ENCODE data around the gene EXOSC5. TPM values are rescaled to one million over a fixed set of nuclear protein-coding genes. Genes with fewer than 3 reads are reported as not detected.

The EXOSC5 gene
- polyA plus RNA-seq, 1 of the 3 experiments (the other 2 are of a cell fraction) = 74.1 TPM

DNA sequence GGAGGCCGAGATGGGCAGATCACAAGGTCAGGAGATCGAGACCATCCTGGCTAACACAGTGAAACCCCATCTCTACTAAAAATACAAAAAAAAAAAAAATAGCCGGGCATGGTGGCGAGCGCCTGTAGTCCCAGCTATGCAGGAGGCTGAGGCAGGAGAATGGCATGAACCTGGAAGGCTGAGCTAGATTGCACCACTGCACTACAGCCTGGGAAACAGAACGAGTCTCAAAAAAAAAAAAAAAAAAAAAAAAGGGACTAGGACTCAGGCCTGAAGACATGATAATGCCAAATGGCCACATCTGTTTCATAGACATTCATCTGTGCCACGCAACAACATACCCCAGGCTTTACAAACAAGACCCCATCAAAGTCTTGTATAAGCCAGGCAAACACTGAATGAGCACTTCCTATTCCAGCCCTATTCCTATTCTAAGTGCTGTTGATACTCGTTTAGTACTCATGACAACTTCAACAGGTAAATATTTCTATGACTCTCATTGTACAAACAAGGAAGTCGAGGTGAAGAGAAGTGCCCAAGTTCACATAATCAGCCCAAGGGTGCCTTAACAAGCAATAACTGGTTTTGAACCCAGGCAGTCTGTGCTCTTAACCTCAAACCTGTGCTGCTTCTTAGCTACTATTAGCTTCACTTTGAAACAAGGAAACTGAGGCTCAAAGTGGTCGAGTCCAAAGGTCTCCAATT, 34.9 kb downstream of the EXOSC5 start:
- H3K79me2 ChIP-seq (ENCODE audit: insufficient read depth) = peaks cover 33% of the 10 kb centered on the region
- no peak overlapping the region for H3K9ac ChIP-seq
- ChIA-PET CTCF (interaction anchor here (1.8 kb wide), 1 partner anchor 10 kb away, joined by 6 read pairs; no protein-coding TSS in a partner anchor), POLR2A (no interaction called here)
- no peaks in the 10 kb centered on the region for H4K20me1 ChIP-seq (ENCODE audit: insufficient read depth)
- H3K36me3 ChIP-seq (replicated peaks in 1 of 2; ENCODE audit: control insufficient read depth in 1 of 2, insufficient read depth in 2 of 2, low read length in 1 of 2) = no peaks in the 10 kb centered on the region
- peaks cover 5 to 9% of the 10 kb centered on the region in 2 experiments; a peak in 2 of 4 replicates for H3K4me1 ChIP-seq (ENCODE audit: control insufficient read depth in 1 of 2, insufficient read depth in 2 of 2, low read depth in 1 of 2, low read length in 1 of 2)
- no peaks in the 10 kb centered on the region for H3K9me2 ChIP-seq
- peaks cover 7% of the 10 kb centered on the region for H3F3A ChIP-seq (replicated peaks; ENCODE audit: insufficient read depth)
- H3K4me2 ChIP-seq = peak overlapping the region; percentile 78
- H3K9me3 ChIP-seq = no peaks in the 10 kb centered on the region
- H2AFZ ChIP-seq (ENCODE audit: low read depth) = no peak overlapping the region
- no peak overlapping the region for H3K27ac ChIP-seq (ENCODE audit: low read depth in 2 of 2, low read length in 1 of 2)
- TF ChIP-seq RFX5 (IDR thresholded peaks at IDR 0.05; ENCODE audit: low read length) = no peak
- TF ChIP-seq, protein P1, sequence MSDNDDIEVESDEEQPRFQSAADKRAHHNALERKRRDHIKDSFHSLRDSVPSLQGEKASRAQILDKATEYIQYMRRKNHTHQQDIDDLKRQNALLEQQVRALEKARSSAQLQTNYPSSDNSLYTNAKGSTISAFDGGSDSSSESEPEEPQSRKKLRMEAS (IDR thresholded peaks at IDR 0.05; ENCODE audit: low read depth) = no peak
- TF ChIP-seq JUND (IDR thresholded peaks at IDR 0.05) = no peak
- no peak for TF ChIP-seq TCF12 (IDR thresholded peaks at IDR 0.05)
- TF ChIP-seq, protein P2, sequence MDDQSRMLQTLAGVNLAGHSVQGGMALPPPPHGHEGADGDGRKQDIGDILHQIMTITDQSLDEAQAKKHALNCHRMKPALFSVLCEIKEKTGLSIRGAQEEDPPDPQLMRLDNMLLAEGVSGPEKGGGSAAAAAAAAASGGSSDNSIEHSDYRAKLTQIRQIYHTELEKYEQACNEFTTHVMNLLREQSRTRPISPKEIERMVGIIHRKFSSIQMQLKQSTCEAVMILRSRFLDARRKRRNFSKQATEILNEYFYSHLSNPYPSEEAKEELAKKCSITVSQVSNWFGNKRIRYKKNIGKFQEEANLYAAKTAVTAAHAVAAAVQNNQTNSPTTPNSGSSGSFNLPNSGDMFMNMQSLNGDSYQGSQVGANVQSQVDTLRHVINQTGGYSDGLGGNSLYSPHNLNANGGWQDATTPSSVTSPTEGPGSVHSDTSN (IDR thresholded peaks at IDR 0.05) = no peak
- TF ChIP-seq ELF1 (IDR thresholded peaks at IDR 0.05) = no peak
- no peak for TF ChIP-seq RCOR1 (IDR thresholded peaks at IDR 0.05; ENCODE audit: low read length)
- TF ChIP-seq FOXM1 (IDR thresholded peaks at IDR 0.05; ENCODE audit: low read depth) = no peak
- TF ChIP-seq EP300 (IDR thresholded peaks at IDR 0.05; ENCODE audit: borderline replicate concordance in 1 of 2, low read depth in 1 of 2, low read length in 1 of 2) = no peak
- TF ChIP-seq, protein P3, sequence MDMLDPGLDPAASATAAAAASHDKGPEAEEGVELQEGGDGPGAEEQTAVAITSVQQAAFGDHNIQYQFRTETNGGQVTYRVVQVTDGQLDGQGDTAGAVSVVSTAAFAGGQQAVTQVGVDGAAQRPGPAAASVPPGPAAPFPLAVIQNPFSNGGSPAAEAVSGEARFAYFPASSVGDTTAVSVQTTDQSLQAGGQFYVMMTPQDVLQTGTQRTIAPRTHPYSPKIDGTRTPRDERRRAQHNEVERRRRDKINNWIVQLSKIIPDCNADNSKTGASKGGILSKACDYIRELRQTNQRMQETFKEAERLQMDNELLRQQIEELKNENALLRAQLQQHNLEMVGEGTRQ (IDR thresholded peaks at IDR 0.05; ENCODE audit: borderline replicate concordance, low read depth, low read length) = no peak
- TF ChIP-seq, protein P4, sequence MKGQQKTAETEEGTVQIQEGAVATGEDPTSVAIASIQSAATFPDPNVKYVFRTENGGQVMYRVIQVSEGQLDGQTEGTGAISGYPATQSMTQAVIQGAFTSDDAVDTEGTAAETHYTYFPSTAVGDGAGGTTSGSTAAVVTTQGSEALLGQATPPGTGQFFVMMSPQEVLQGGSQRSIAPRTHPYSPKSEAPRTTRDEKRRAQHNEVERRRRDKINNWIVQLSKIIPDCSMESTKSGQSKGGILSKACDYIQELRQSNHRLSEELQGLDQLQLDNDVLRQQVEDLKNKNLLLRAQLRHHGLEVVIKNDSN (IDR thresholded peaks at IDR 0.05; ENCODE audit: borderline replicate concordance, low read depth) = no peak
- WGBS (ENCODE audit: low lambda C conversion rate) = 80% methylated on average over 10 of the region's 10 CpGs
- no peaks in the 10 kb centered on the region for H3K27me3 ChIP-seq (ENCODE audit: insufficient read depth)
- no peak overlapping the region for H3K4me3 ChIP-seq (ENCODE audit: low read depth in 2 of 2, low read length in 1 of 2)
- DNase-seq = peak; percentile 4

DNA sequence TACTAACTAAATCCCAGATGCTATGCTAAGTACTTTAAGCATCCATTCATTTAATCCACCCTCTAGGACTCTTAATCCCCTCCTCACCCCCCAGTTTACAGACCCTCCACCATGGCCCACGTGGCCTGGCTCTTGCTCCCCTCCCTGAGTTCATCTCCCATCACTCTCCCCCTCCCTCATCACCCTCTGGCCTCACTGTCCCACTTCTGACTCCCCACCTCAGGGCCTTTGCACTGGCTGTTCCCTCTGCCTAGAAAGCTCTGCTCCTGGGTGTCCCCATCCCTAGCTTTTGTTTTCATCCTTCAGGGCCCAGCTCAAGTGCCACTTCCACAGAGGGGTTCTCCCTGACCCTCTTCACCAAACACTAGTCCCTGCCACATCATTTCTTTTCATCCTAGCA, 37.4 kb downstream of the EXOSC5 start:
- Histone ChIP-seq H3K9me2 (no peaks in the 10 kb centered on the region), H3K36me3 (replicated peaks in 1 of 2; ENCODE audit: control insufficient read depth in 1 of 2, insufficient read depth in 2 of 2, low read length in 1 of 2) (no peaks in the 10 kb centered on the region), H2AFZ (ENCODE audit: low read depth) (no peak overlapping the region), H3K9ac (no peak overlapping the region), H4K20me1 (ENCODE audit: insufficient read depth) (no peaks in the 10 kb centered on the region), H3K4me2 (no peak overlapping the region), H3K27ac (ENCODE audit: low read depth in 2 of 2, low read length in 1 of 2) (no peak overlapping the region), H3K4me3 (ENCODE audit: low read depth in 2 of 2, low read length in 1 of 2) (no peak overlapping the region), H3K27me3 (ENCODE audit: insufficient read depth) (no peaks in the 10 kb centered on the region), H3K79me2 (ENCODE audit: insufficient read depth) (peaks cover 9% of the 10 kb centered on the region), H3K4me1 (ENCODE audit: control insufficient read depth in 1 of 2, insufficient read depth in 2 of 2, low read depth in 1 of 2, low read length in 1 of 2) (peaks cover 0 to 8% of the 10 kb centered on the region in 2 experiments; a peak in 2 of 4 replicates), H3F3A (replicated peaks; ENCODE audit: insufficient read depth) (peaks cover 6% of the 10 kb centered on the region), H3K9me3 (no peaks in the 10 kb centered on the region)
- DNase-seq = no peak
- 100% methylated on average over 1 of the region's 1 CpG for WGBS (ENCODE audit: low lambda C conversion rate)
- TF ChIP-seq GABPA (IDR thresholded peaks at IDR 0.05; ENCODE audit: low read depth) = no peak
- no peak for TF ChIP-seq FOSL2 (IDR thresholded peaks at IDR 0.05; ENCODE audit: borderline replicate concordance, low read depth)
- TF ChIP-seq SMC3 (IDR thresholded peaks at IDR 0.05; ENCODE audit: low read depth, low read length) = no peak
- TF ChIP-seq POLR2AphosphoS5 (IDR thresholded peaks at IDR 0.05; ENCODE audit: low read depth, low read length) = no peak
- no peak for TF ChIP-seq ELF1 (IDR thresholded peaks at IDR 0.05)
- no peak for TF ChIP-seq RAD21 (IDR thresholded peaks at IDR 0.05; ENCODE audit: low read length)
- ChIA-PET POLR2A (no interaction called here), CTCF (interaction anchor here (0.7 kb wide), 1 partner anchor 18 kb away, joined by 3 read pairs; no protein-coding TSS in a partner anchor)

All from SK-N-SH (cell line).